Measurements from ENCODE around the gene ARID3B. TPM values are rescaled to one million over a fixed set of nuclear protein-coding genes. Genes with fewer than 3 reads are reported as not detected.

Gene ARID3B
- total RNA-seq, 1 experiment from 2014 or later, result 12.7 TPM

DNA sequence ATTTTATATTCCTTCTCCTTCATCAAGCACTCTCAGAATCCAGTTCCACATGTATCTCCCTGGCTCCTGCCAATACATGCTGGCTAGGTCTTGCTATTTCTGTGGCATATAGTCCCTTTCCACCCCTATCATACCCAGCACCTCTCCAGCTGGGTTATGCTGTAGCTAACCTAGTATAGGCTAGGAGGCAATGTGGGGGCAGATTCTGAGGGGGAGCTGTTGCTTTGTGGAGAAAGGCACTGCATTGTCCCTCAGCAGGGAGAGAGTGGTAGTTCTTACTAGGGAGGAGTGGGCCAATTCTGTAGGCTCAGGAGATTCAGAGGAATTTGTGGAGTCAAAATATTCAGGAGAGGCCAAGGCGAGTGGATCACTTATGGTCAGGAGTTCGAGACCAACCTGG lies 40.6 kb upstream of the ARID3B start:
- CTCF ChIA-PET, result no interaction called here

DNA sequence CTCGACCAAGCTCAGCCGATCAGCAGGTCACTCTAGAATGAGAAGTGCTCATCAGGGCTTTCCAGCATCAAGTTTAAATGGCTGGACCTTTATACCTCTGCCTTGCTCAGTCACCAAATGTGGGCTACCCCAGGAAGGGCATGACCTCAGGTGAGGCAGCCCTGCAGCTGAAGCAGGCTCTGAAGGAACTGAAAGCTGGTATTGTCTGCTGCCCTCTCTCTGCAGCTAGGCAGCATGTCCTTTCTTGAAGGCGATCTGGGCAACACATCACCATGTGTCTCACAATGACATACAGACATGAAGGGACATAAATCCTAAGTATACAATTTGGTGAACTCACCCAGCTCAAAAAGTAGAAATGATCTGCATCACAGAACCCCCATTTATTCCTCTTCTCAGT lies 38.7 kb upstream of the ARID3B start:
- DNase-seq (ENCODE audit: low read depth, low spot score) (no peak), ATAC-seq (no peak)
- ChIA-PET CTCF (interaction anchor here (0.8 kb wide), 1 partner anchor 10 kb away, joined by 3 read pairs; no protein-coding TSS in a partner anchor), POLR2A (interaction anchor here (0.7 kb wide), 1 partner anchor 18 kb away, joined by 3 read pairs; no protein-coding TSS in a partner anchor)
- Histone ChIP-seq H3K4me1 (ENCODE audit: control insufficient read depth, insufficient read depth, low read length) (no peaks in the 10 kb centered on the region), H3K9me3 (ENCODE audit: control insufficient read depth, insufficient read depth, low read depth, low read length) (no peaks in the 10 kb centered on the region), H3K27ac (ENCODE audit: low read length) (no peak overlapping the region), H3K4me3 (ENCODE audit: low read depth in 2 of 2, low read length in 2 of 2) (no peak overlapping the region), H3K36me3 (ENCODE audit: control insufficient read depth, insufficient read depth, low read length) (no peaks in the 10 kb centered on the region), H3K27me3 (ENCODE audit: control insufficient read depth, insufficient read depth, low read length) (no peaks in the 10 kb centered on the region)
- intact Hi-C loops (cut with micrococcal nuclease; ENCODE audit: unreplicated experiment) (no loop called here), in situ Hi-C loops (cut with HindIII; ENCODE audit: low pct_unique_long_range_greater_than_20kb, low sequenced_read_pairs) (no loop called here)
- BruUV-seq (replicated peaks), result no TSS peak
- TF ChIP-seq, protein P1, sequence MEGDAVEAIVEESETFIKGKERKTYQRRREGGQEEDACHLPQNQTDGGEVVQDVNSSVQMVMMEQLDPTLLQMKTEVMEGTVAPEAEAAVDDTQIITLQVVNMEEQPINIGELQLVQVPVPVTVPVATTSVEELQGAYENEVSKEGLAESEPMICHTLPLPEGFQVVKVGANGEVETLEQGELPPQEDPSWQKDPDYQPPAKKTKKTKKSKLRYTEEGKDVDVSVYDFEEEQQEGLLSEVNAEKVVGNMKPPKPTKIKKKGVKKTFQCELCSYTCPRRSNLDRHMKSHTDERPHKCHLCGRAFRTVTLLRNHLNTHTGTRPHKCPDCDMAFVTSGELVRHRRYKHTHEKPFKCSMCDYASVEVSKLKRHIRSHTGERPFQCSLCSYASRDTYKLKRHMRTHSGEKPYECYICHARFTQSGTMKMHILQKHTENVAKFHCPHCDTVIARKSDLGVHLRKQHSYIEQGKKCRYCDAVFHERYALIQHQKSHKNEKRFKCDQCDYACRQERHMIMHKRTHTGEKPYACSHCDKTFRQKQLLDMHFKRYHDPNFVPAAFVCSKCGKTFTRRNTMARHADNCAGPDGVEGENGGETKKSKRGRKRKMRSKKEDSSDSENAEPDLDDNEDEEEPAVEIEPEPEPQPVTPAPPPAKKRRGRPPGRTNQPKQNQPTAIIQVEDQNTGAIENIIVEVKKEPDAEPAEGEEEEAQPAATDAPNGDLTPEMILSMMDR (IDR thresholded peaks at IDR 0.05), result no peak
- TF ChIP-seq SIN3A (IDR thresholded peaks at IDR 0.05; ENCODE audit: borderline replicate concordance, insufficient read depth, low read depth, low read length) (no peak), TCF7L2 (IDR thresholded peaks at IDR 0.05; ENCODE audit: low read depth, low read length) (no peak), POLR2AphosphoS5 (IDR thresholded peaks at IDR 0.05; ENCODE audit: low read depth, low read length) (no peak)
- TF ChIP-seq, protein P2, sequence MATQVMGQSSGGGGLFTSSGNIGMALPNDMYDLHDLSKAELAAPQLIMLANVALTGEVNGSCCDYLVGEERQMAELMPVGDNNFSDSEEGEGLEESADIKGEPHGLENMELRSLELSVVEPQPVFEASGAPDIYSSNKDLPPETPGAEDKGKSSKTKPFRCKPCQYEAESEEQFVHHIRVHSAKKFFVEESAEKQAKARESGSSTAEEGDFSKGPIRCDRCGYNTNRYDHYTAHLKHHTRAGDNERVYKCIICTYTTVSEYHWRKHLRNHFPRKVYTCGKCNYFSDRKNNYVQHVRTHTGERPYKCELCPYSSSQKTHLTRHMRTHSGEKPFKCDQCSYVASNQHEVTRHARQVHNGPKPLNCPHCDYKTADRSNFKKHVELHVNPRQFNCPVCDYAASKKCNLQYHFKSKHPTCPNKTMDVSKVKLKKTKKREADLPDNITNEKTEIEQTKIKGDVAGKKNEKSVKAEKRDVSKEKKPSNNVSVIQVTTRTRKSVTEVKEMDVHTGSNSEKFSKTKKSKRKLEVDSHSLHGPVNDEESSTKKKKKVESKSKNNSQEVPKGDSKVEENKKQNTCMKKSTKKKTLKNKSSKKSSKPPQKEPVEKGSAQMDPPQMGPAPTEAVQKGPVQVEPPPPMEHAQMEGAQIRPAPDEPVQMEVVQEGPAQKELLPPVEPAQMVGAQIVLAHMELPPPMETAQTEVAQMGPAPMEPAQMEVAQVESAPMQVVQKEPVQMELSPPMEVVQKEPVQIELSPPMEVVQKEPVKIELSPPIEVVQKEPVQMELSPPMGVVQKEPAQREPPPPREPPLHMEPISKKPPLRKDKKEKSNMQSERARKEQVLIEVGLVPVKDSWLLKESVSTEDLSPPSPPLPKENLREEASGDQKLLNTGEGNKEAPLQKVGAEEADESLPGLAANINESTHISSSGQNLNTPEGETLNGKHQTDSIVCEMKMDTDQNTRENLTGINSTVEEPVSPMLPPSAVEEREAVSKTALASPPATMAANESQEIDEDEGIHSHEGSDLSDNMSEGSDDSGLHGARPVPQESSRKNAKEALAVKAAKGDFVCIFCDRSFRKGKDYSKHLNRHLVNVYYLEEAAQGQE (IDR thresholded peaks at IDR 0.05; ENCODE audit: insufficient read depth in 1 of 2, low read depth in 2 of 2, low read length in 1 of 2), result no peak

More for the DNA sequence above, 40.6 kb upstream of the ARID3B start:
- intact Hi-C loops (cut with micrococcal nuclease; ENCODE audit: unreplicated experiment), result no loop called here
- DNase-seq (ENCODE audit: low read depth, low spot score) (no peak), ATAC-seq (no peak)
- Histone ChIP-seq H3K4me1 (ENCODE audit: control insufficient read depth, insufficient read depth, low read length) (no peaks in the 10 kb centered on the region), H3K36me3 (ENCODE audit: control insufficient read depth, insufficient read depth, low read length) (no peaks in the 10 kb centered on the region), H3K27ac (ENCODE audit: low read length) (no peak overlapping the region), H3K9me3 (ENCODE audit: control insufficient read depth, insufficient read depth, low read depth, low read length) (no peaks in the 10 kb centered on the region), H3K27me3 (ENCODE audit: control insufficient read depth, insufficient read depth, low read length) (no peaks in the 10 kb centered on the region), H3K4me3 (ENCODE audit: low read depth in 2 of 2, low read length in 2 of 2) (no peak overlapping the region)
- BruUV-seq (replicated peaks), result no TSS peak
- in situ Hi-C loops (cut with HindIII; ENCODE audit: low pct_unique_long_range_greater_than_20kb, low sequenced_read_pairs), result no loop called here
- POLR2A ChIA-PET, result no interaction called here
- TF ChIP-seq, protein P1 (IDR thresholded peaks at IDR 0.05), result no peak
- TF ChIP-seq POLR2AphosphoS5 (IDR thresholded peaks at IDR 0.05; ENCODE audit: low read depth, low read length) (no peak), SIN3A (IDR thresholded peaks at IDR 0.05; ENCODE audit: borderline replicate concordance, insufficient read depth, low read depth, low read length) (no peak), TCF7L2 (IDR thresholded peaks at IDR 0.05; ENCODE audit: low read depth, low read length) (no peak)
- TF ChIP-seq, protein P2 (IDR thresholded peaks at IDR 0.05; ENCODE audit: insufficient read depth in 1 of 2, low read depth in 2 of 2, low read length in 1 of 2), result no peak

Measured in Panc1 (cell line).